Adrenal gland (tissue), 12 donors: ENCODE data around the gene MED13. TPM values are rescaled to one million over a fixed set of nuclear protein-coding genes. Genes with fewer than 3 reads are reported as not detected.

Experiments
- DNase-seq, 7 donors: peaks; one replicate each; pipeline ENCODE4 v3.0.0-alpha.2; 2019 to 2020
- H3K27ac ChIP-seq, 5 donors: fragments of 200-600 bp; sonication (generic) in 4 of 5; 1 replicate in 3 of 5; 2 replicates in 2 of 5; pipeline versions ENCODE4 v1.5.1 to v1.8.0; 2016 to 2020; ENCODE audit warnings: mild to moderate bottlenecking in 1 of 5
- H3K27me3 ChIP-seq: fragments of 200-600 bp; 2 replicates; pipeline ENCODE4 v1.8.0; 2021
- H3K36me3 ChIP-seq, 2 donors: fragments of 200-600 bp; replicated peaks in 1 of 2; 1 replicate in 1 of 2; 2 replicates in 1 of 2; pipeline versions ENCODE4 v1.5.1 to v1.8.0; 2018 to 2022
- H3K4me1 ChIP-seq, 2 donors: fragments of 200-600 bp; replicated peaks in 1 of 2; 1 replicate in 1 of 2; 2 replicates in 1 of 2; pipeline versions ENCODE4 v1.5.1 to v1.8.0; 2018 to 2021
- H3K4me3 ChIP-seq, 4 donors: fragments of 200-600 bp; sonication (generic) in 3 of 4; one replicate each; pipeline ENCODE4 v1.5.1; 2016 to 2018
- H3K9me3 ChIP-seq, 3 donors: fragments of 200-600 bp; sonication (generic) in 1 of 3; replicated peaks in 1 of 3; 1 replicate in 2 of 3; 2 replicates in 1 of 3; pipeline versions ENCODE4 v1.5.1 to v1.8.0; 2016 to 2021
- POLR2A ChIP-seq, 2 donors: fragments of 450-650 bp; IDR thresholded peaks; one replicate each; pipeline ENCODE4 v1.6.1; 2017; ENCODE audit warnings: antibody characterized with exemption in 2 of 2, mild to moderate bottlenecking in 2 of 2, moderate library complexity in 1 of 2
- WGBS, 4 donors: extraction: QIAGEN DNeasy Blood & Tissue Kit in 2 of 4; methylation state at CpG; one replicate each; pipeline versions ENCODE4 v1.1.5 to v1.1.7; 2013 to 2017; 5-methylcytosine and 5-hydroxymethylcytosine counted together
- intact Hi-C, 2 donors: fragments of 100-400 bp; cut with DNase I; formaldehyde crosslinking; loops; one replicate each; pipeline versions ENCODE4 v1.14.1 to v1.15.0; 2022 to 2023
- polyA plus RNA-seq, 3 donors: library from polyadenylated mRNA; stranded (reverse); fragments of 200-250 nt in 2 of 3; fragments of 350-450 nt in 1 of 3; fragmentation: Illumina TruSeq in 1 of 3; extraction: RNeasy Lipid Tissue Mini Kit (QIAGEN cat#74804) in 1 of 3; gene quantifications; one replicate each; pipeline ENCODE4 v1.2.3, GENCODE V29; 2013 to 2014
- total RNA-seq, 9 donors: library from RNA; depleted of rRNA in 4 of 9; stranded (reverse); fragments of >200 nt in 4 of 9; fragments of 120-200 nt in 1 of 9; fragmentation: NEBNext Ultra II Directional in 1 of 9; extraction: Animal tissue kit (Norgen Biotek cat#: 25700) in 1 of 9; gene quantifications; one replicate each; pipeline versions ENCODE4 v1.1.0 to v1.2.4, GENCODE V29; 2013 to 2023
- TF ChIP-seq, protein P1 (sequence below), 6 experiments: fragments of 450-650 bp in 4 of 6; fragments of 200-600 bp in 2 of 6; sonication (generic) in 1 of 6; IDR thresholded peaks; 1 replicate in 5 of 6; 2 replicates in 1 of 6; pipeline versions ENCODE4 v1.5.1 to v1.8.0; 2016 to 2021; ENCODE audit warnings: antibody characterized with exemption in 6 of 6, mild to moderate bottlenecking in 2 of 6, moderate library complexity in 1 of 6
- donor health status: healthy with polysubstance abuse.
- donor health status: Bipolar disorder and iron deficiency.
- donor health status: DM: yes; HTN: yes; CAD: no.
- donor health status: DM: no; HTN: no; CAD: no.
- donor health status: DM: no; HTN: no; CAD: no.
- donor health status: DM: yes; HTN: yes; CAD: no.

MED13 gene
- total and polyA plus RNA-seq, 12 donors = 8.2 to 62.3 (median 51.8) TPM

DNA sequence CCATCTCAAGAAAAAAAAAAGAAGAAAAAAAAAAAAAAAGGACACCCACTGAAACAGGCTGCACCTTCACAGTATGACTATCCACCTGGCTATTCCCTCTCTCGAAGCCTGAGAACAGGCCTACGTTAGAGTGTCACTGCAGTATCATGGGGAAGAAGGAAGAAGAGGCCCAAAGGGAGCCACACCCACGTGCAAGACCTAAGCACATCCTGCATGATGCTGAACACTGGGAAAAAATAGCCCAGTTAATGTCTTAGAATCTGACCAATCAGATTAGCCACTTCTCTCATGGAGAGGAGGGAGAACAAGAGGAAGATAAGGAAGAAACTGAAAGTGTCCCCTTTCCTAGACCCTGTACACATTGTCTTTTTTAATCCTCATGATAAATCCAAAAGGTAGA is 19.5 kb upstream of the MED13 start:
- no peak overlapping the region for H3K4me3 ChIP-seq
- TF ChIP-seq, protein P1, sequence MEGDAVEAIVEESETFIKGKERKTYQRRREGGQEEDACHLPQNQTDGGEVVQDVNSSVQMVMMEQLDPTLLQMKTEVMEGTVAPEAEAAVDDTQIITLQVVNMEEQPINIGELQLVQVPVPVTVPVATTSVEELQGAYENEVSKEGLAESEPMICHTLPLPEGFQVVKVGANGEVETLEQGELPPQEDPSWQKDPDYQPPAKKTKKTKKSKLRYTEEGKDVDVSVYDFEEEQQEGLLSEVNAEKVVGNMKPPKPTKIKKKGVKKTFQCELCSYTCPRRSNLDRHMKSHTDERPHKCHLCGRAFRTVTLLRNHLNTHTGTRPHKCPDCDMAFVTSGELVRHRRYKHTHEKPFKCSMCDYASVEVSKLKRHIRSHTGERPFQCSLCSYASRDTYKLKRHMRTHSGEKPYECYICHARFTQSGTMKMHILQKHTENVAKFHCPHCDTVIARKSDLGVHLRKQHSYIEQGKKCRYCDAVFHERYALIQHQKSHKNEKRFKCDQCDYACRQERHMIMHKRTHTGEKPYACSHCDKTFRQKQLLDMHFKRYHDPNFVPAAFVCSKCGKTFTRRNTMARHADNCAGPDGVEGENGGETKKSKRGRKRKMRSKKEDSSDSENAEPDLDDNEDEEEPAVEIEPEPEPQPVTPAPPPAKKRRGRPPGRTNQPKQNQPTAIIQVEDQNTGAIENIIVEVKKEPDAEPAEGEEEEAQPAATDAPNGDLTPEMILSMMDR (IDR thresholded peaks at IDR 0.05) = no peak
- no peak for TF ChIP-seq POLR2A (IDR thresholded peaks at IDR 0.05)
- intact Hi-C loops = no loop called here
- H3K27me3 ChIP-seq = no peaks in the 10 kb centered on the region
- DNase-seq = no peak
- WGBS, 4 donors = 70 to 87% (median 82%) methylated on average over 3 of the region's 3 CpGs
- no peaks in the 10 kb centered on the region for H3K9me3 ChIP-seq
- H3K27ac ChIP-seq = no peak overlapping the region
- H3K36me3 ChIP-seq = no peaks in the 10 kb centered on the region
- no peaks in the 10 kb centered on the region for H3K4me1 ChIP-seq

DNA sequence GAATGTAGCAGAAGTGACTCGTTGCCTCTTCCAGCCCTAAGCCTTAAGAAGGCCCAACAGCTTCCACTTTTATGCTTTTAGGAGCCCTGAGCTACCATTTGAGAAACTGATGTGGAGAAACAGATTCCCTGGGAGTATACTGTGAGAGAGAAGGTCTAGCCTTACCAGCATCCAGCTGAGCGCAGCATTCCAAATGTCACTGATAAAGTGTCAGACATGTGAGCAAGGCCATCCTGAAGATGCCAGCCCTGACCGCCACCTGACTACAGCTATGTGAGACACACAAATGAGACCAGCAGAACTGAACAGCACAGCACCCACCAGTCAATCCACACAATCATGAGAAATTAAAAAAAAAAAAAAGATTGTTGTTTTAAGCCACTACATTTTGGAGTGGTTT is 18.6 kb upstream of the MED13 start:
- Histone ChIP-seq H3K4me1 (no peaks in the 10 kb centered on the region), H3K9me3 (no peaks in the 10 kb centered on the region), H3K36me3 (no peaks in the 10 kb centered on the region), H3K4me3 (no peak overlapping the region), H3K27ac (no peak overlapping the region), H3K27me3 (no peaks in the 10 kb centered on the region)
- intact Hi-C loops = no loop called here
- TF ChIP-seq, protein P1 (IDR thresholded peaks at IDR 0.05) = no peak
- no peak for TF ChIP-seq POLR2A (IDR thresholded peaks at IDR 0.05)
- 66 to 92% (median 87%) methylated on average over 3 of the region's 3 CpGs for WGBS, 4 donors
- no peak for DNase-seq

DNA sequence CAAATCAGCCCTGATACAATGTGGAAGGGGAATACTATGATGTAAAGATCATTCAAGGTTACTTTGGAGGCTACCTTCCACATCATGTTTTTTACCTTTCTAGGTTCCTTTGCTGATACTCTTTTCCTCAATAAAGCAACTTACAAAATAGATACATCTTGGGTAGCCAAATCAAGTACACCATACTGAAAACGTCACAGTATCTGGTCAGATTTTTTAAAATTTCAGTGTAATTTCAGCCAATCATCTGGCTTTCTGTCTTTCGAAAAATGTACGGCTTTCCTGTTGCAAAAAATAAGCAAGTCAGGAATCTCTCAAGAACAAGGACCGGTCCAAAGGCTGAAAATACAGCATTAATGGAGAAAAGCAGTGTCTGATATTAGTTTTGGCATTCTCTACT is 15.6 kb upstream of the MED13 start:
- Histone ChIP-seq H3K9me3 (no peaks in the 10 kb centered on the region), H3K4me3 (no peak overlapping the region), H3K27me3 (no peaks in the 10 kb centered on the region), H3K27ac (no peak overlapping the region), H3K36me3 (no peaks in the 10 kb centered on the region), H3K4me1 (no peaks in the 10 kb centered on the region)
- 75 to 89% (median 79%) methylated on average over 4 of the region's 4 CpGs for WGBS, 4 donors
- TF ChIP-seq, protein P1 (IDR thresholded peaks at IDR 0.05) = no peak
- no peak for TF ChIP-seq POLR2A (IDR thresholded peaks at IDR 0.05)
- intact Hi-C loops = no loop called here
- no peak for DNase-seq

DNA sequence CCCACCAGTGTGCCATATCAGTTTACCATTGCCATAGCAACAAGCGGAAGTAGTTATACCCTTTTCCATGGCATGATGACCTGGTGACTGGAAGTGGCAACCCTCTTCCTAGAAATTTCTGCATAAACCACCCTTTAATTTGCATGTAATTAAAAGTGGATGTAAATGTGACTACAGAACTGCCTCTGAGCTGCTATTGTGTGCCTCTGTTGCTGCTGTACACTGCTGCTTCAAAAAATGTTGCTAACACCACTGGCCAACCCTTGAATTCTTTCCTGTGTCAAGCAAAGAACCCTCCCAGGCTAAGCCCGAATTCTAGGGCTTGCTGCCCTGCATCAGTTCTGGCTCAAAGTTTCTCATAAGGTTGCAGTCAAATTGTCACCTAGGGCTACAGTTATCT is 12.9 kb upstream of the MED13 start:
- intact Hi-C loops = no loop called here
- 78 to 89% (median 81%) methylated on average over 2 of the region's 2 CpGs for WGBS, 4 donors
- H3K4me3 ChIP-seq = no peak overlapping the region
- no peak for DNase-seq
- TF ChIP-seq, protein P1 (IDR thresholded peaks at IDR 0.05) = no peak
- no peaks in the 10 kb centered on the region for H3K36me3 ChIP-seq
- H3K27me3 ChIP-seq = no peaks in the 10 kb centered on the region
- no peak overlapping the region for H3K27ac ChIP-seq
- H3K4me1 ChIP-seq = no peaks in the 10 kb centered on the region
- no peaks in the 10 kb centered on the region for H3K9me3 ChIP-seq
